RWPE1 (cell line): ENCODE measurements around the gene DPH6.

Experiments used
- CTCF ChIA-PET: fragments of 350-600 bp; sonication (Branson Sonifier 250); formaldehyde crosslinking; extraction: SDS; loops from one replicate; lab custom pipeline; 2021; lab: Yijun Ruan, JAX
- POLR2A ChIA-PET: fragments of 400-600 bp; formaldehyde crosslinking; extraction: SDS; loops from one replicate; lab custom pipeline; 2020; ENCODE audit warnings: antibody characterized with exemption; ENCODE audit not compliant: low non-redundant PET; lab: Yijun Ruan, JAX
- DNase-seq: peaks from one replicate; pipeline ENCODE4 v3.0.0; 2012; ENCODE audit warnings: low spot score
- H3K27ac ChIP-seq: fragments of 450-650 bp; 2 replicates; pipeline ENCODE4 v1.5.1; 2017
- TF ChIP-seq, protein P1 (sequence below): fragments of 450-650 bp; conservative IDR thresholded peaks from 2 replicates; pipeline ENCODE4 v1.5.1; 2017; ENCODE audit warnings: low read depth, mild to moderate bottlenecking

The DPH6 gene

DNA sequence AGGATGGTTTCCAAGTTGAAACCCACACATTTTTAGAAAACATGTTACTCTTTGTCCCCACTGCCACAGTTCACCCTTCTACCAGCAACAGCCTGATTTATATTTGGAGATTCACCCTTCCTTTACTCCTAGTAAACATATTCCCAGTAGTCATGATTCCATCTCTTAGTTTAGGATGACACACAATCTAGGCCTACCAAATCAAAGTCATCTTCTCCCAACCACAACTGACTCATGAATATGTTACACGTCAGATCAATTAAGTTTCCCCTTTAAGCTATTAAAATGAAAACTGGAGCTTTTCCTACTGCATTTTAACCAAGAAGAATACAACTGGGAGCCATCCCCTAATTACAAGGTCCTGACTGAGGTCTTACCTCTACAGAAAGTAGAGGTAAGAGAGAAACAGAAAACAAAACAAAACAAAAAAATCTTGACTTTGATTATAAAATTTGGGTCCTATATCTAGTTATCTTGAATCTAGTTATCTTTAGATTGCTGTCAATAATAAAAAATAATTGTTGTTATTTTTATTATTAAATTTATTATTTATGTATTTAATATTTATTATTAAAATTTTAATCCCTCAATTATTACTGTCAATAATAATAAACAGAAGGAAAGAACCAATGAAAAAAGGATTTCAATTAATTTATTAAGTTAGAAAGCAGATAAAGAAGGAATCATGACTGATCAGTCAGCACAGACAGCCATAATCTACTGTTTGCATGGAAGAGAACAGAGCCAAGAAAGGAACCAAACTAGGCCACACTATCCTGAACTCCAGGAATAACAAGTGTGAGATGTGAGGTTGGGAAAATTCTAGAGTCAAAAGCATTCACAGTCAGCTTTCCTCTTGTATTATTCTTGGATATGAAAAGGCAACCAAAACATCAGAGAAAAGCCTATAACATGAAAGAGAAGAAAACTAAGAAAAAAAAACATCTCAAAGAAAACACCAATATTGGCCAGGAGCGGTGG, 12.5 kb downstream of the DPH6 start:
- CTCF ChIA-PET = no interaction called here

DNA sequence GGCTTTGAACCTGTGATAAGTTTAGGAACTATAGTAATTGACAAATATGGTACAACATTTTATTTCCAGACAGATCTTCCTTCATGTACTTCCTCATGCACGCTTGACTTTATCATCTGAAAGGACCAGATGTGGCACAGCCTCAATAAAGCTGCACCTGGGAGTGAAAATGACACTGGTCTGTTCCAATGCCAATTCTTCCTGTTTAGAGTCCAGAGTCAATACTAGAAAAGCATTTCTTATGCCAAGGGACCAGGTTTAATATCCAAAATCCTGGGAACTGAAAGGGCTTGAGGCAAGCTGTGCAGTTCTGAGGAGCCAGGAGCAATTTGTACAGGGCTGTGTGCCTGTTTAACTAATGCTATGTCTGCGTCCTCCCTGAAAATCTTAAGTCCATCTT, 15.3 kb downstream of the DPH6 start:
- ChIA-PET POLR2A (no interaction called here), CTCF (interaction anchor here (0.6 to 0.8 kb wide), 2 partner anchors 18 to 505 kb away, joined by 3 read pairs; no protein-coding TSS in a partner anchor)
- TF ChIP-seq, protein P1, sequence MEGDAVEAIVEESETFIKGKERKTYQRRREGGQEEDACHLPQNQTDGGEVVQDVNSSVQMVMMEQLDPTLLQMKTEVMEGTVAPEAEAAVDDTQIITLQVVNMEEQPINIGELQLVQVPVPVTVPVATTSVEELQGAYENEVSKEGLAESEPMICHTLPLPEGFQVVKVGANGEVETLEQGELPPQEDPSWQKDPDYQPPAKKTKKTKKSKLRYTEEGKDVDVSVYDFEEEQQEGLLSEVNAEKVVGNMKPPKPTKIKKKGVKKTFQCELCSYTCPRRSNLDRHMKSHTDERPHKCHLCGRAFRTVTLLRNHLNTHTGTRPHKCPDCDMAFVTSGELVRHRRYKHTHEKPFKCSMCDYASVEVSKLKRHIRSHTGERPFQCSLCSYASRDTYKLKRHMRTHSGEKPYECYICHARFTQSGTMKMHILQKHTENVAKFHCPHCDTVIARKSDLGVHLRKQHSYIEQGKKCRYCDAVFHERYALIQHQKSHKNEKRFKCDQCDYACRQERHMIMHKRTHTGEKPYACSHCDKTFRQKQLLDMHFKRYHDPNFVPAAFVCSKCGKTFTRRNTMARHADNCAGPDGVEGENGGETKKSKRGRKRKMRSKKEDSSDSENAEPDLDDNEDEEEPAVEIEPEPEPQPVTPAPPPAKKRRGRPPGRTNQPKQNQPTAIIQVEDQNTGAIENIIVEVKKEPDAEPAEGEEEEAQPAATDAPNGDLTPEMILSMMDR = no peak
- no peak for DNase-seq
- H3K27ac ChIP-seq = no peak overlapping the region

More for the DNA sequence above, 12.5 kb downstream of the DPH6 start:
- TF ChIP-seq, protein P1 = no peak
- DNase-seq = no peak
- POLR2A ChIA-PET = no interaction called here
- no peak overlapping the region for H3K27ac ChIP-seq

DNA sequence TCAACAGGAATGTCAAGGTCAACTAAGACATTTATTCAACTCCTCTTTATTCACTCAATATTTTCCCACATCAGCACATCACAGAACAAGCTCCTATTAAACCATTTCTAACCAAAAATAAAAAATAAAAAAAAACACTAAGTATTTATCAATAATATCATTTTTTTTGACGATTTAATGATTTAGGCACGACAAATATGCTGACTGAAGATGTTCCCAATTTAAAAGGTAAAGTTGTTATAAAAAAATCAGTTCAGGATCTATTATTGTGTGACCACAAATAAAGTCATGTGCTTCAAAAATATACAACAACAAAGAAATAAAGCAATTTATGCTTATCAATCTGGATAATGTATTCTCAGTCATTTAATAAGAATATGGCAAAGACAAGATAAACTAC, 16.2 kb downstream of the DPH6 start:
- TF ChIP-seq, protein P1 = no peak
- H3K27ac ChIP-seq = no peak overlapping the region
- ChIA-PET POLR2A (no interaction called here), CTCF (no interaction called here)
- DNase-seq = no peak

DNA sequence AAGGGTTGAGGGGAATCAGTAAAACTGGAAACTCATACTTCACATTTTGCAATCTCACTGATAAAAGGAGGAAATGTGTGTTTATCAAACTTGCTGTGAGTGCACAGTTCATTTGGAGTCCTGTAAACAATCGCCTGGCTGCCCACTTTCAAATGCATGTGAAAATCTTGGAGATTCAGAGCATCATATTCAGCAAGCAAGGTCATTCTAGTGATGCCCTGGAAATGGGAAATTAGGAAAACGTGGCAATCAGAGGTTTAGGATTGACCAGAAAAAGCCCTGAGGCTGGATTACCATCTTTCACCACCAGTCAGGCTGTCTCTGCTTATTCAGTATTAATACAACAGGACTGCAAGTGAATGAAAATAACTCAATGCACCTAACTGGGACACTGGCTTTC, 23.9 kb downstream of the DPH6 start:
- no peak overlapping the region for H3K27ac ChIP-seq
- CTCF ChIA-PET = no interaction called here
- POLR2A ChIA-PET = no interaction called here
- TF ChIP-seq, protein P1 = no peak
- DNase-seq = no peak

DNA sequence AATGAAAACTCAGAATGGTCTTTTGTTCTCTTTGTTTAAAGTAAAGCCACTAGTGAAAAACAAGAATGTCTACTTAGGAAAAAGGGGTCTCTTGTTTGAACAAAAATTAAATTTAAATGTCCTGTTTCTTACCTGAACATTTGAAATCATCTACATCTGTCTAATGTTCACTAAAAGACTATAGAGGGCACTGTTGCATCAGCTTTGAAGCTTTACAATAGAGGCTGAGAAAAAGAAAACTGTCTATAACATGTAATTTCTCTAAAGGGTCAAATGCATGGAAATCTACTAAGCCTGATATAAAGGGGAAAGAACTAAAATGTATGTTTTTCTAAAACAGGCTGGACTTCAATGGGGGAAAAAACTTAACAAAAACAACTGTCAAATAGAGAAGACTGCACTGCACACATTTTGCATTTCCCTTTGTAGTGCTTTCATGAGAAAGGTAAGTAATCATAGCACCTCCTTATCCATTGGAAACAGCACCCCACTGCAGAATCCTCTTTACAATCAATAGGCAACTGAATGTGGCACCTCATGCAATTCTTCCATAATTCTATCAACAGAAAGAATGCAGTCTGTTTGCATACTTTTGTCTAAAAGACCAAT, 26.3 kb downstream of the DPH6 start:
- CTCF ChIA-PET = interaction anchor here (0.5 to 0.7 kb wide), 3 partner anchors 57 to 906 kb away, joined by 3 read pairs; no protein-coding TSS in a partner anchor
- DNase-seq = peak; percentile 5
- POLR2A ChIA-PET = no interaction called here
- no peak overlapping the region for H3K27ac ChIP-seq
- TF ChIP-seq, protein P1 = peak; percentile 70

DNA sequence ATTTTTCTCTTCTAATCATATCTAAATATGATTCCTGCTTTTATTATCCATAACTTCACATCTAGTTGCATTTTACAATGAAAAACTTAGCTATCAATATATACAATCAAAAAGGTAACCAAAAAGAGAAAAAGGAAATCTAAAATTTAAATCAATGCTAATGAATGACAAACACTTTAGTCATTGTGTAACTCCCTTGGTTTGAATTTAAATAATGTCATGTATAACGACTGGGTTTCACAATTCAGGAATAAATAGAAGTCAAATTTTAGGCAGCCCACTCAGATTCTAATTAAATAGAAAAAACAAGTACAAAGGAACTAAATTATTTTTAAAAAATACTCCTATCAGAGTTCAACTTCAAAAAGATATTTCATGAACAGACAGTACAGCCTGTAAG, 26.9 kb downstream of the DPH6 start:
- ChIA-PET POLR2A (no interaction called here), CTCF (interaction anchor here (0.7 kb wide), 2 partner anchors 57 to 233 kb away, joined by 3 read pairs; no protein-coding TSS in a partner anchor)
- DNase-seq = no peak
- TF ChIP-seq, protein P1 = no peak
- H3K27ac ChIP-seq = no peak overlapping the region
